GM12891 (cell line): ENCODE data around the gene ITGA7.

Source experiments
- POLR2A ChIP-seq: IDR thresholded peaks from 2 replicates; pipeline ENCODE4 v1.6.1; 2011; ENCODE audit warnings: low read depth, low read length, control low read depth
- TAF1 ChIP-seq: IDR thresholded peaks from 2 replicates; pipeline ENCODE4 v1.6.1; 2011; ENCODE audit warnings: low read depth, low read length, control low read depth

DNA sequence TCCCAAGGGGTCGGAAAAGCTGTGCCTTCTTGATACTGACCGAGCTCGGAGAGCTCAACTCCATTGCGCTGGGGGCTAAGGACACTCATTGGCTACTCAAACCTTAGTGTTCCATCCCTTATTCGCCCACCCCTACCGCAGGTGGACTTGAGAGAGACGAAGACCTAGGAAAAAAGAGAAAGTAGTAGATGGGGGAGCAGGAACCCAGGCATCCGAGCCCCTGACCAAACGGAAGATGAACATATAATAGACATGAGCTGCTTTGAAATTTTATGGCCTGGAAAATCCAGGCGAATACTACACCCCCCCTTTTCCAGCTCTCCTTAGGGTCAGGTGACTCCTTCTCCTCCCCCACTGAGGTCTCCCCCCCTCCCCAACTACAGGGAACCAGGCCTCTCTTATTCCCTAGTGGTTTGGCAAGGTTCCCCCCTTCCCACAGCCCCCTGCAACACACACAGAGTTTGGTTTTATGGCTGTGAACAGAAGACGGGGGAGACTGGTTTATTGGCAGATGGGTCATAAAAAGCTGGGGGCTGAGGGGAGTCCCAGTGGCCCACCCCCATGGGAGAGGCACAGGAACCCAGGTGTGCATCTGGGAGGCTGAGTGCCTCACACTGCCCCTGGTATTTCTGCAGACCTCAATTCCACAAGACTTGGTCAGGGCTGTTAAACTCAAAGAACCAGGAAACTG, 36.8 kb upstream of the ITGA7 start:
- TF ChIP-seq POLR2A (no peak), TAF1 (no peak)
